B cell (primary cell): ENCODE data around the gene RAB11FIP2. TPM values are rescaled to one million over a fixed set of nuclear protein-coding genes. Genes with fewer than 3 reads are reported as not detected.

ENCODE experiments used
- ATAC-seq: fragments of 200-7000 bp; cut with Tn5 transposase; one replicate; pipeline ENCODE4 v1.10.0; 2021; ENCODE audit warnings: low read depth, mild to moderate bottlenecking, moderate number of reproducible peaks, moderate library complexity
- CTCF ChIA-PET: fragments of 350-600 bp; sonication (Branson Sonifier 250); formaldehyde crosslinking; loops from one replicate; lab custom pipeline; 2021; ENCODE audit warnings: antibody characterized with exemption, inconsistent platforms; lab: Charles Lee
- POLR2A ChIA-PET: fragments of 350-600 bp; sonication (Branson Sonifier 250); formaldehyde crosslinking; loops from one replicate; lab custom pipeline; 2021; ENCODE audit warnings: antibody characterized with exemption; lab: Charles Lee
- DNase-seq: peaks from one replicate; pipeline ENCODE4 v3.0.0; 2013
- H2AFZ ChIP-seq: 2 replicates; pipeline ENCODE4 v1.6.1; 2012; ENCODE audit warnings: mild to moderate bottlenecking, low read depth, low read length; ENCODE audit not compliant: insufficient read depth, poor library complexity, severe bottlenecking
- H3K27ac ChIP-seq, 2 donors: 1 replicate in 1 of 2; 2 replicates in 1 of 2; pipeline ENCODE4 v1.5.1; 2012 to 2013; ENCODE audit warnings: low read length in 2 of 2, mild to moderate bottlenecking in 2 of 2, moderate library complexity in 1 of 2
- H3K27me3 ChIP-seq, 4 experiments: fragments of 200-600 bp in 1 of 4; sonication (generic) in 1 of 4; replicated peaks in 1 of 4; 1 replicate in 2 of 4; 2 replicates in 2 of 4; pipeline versions ENCODE4 v1.6.1 to v1.7.0; 2013 to 2016; ENCODE audit warnings: low read length in 3 of 4, mild to moderate bottlenecking in 2 of 4, mixed read lengths in 1 of 4, moderate library complexity in 1 of 4; ENCODE audit not compliant: insufficient read depth in 4 of 4, control insufficient read depth in 3 of 4; ENCODE audit errors: control extremely low read depth in 1 of 4
- H3K36me3 ChIP-seq, 2 experiments: replicated peaks in 1 of 2; 1 replicate in 1 of 2; 2 replicates in 1 of 2; pipeline versions ENCODE4 v1.6.1 to v1.7.1; 2013; ENCODE audit warnings: low read length in 1 of 2; ENCODE audit not compliant: insufficient read depth in 2 of 2, control insufficient read depth in 1 of 2; ENCODE audit errors: control extremely low read depth in 1 of 2, extremely low read depth in 1 of 2
- H3K4me1 ChIP-seq, 2 donors: fragments of 200-600 bp in 1 of 2; sonication (generic) in 1 of 2; 1 replicate in 1 of 2; 2 replicates in 1 of 2; pipeline versions ENCODE4 v1.5.1 to v1.6.1; 2013 to 2017; ENCODE audit warnings: low read length in 2 of 2; ENCODE audit not compliant: control insufficient read depth in 2 of 2, insufficient read depth in 2 of 2
- H3K4me2 ChIP-seq: replicated peaks from 2 replicates; pipeline ENCODE3; 2012; ENCODE audit warnings: mild to moderate bottlenecking, low read depth, low read length; ENCODE audit not compliant: poor library complexity, severe bottlenecking
- H3K4me3 ChIP-seq, 5 experiments: fragments of 200-600 bp in 1 of 5; sonication (generic) in 1 of 5; 1 replicate in 3 of 5; 2 replicates in 2 of 5; pipeline versions ENCODE4 v1.5.1 to v1.7.0; 2011 to 2016; ENCODE audit warnings: low read length in 4 of 5, mild to moderate bottlenecking in 4 of 5, low read depth in 2 of 5, control low read depth in 1 of 5, moderate library complexity in 1 of 5; ENCODE audit not compliant: insufficient read depth in 1 of 5; ENCODE audit errors: control extremely low read depth in 1 of 5, extremely low read depth in 1 of 5
- H3K79me2 ChIP-seq: fragments of 200-600 bp; sonication (generic); one replicate; pipeline ENCODE4 v1.6.0; 2016; ENCODE audit warnings: low read length; ENCODE audit not compliant: control insufficient read depth, insufficient read depth
- H3K9ac ChIP-seq: fragments of 200-600 bp; sonication (generic); 2 replicates; pipeline ENCODE4 v1.6.1; 2017; ENCODE audit warnings: mild to moderate bottlenecking, low read length, moderate library complexity
- H3K9me3 ChIP-seq, 3 donors: one replicate each; pipeline versions ENCODE4 v1.6.1 to v1.7.1; 2013; ENCODE audit warnings: low read length in 2 of 3; ENCODE audit not compliant: control insufficient read depth in 2 of 3, insufficient read depth in 1 of 3; ENCODE audit errors: control extremely low read depth in 1 of 3
- H4K20me1 ChIP-seq: 2 replicates; pipeline ENCODE4 v1.6.0; 2012; ENCODE audit warnings: mild to moderate bottlenecking, low read length; ENCODE audit not compliant: insufficient read depth, control insufficient read depth, poor library complexity, severe bottlenecking
- H3K27ac Mint-ChIP-seq: one replicate; pipeline ENCODE4 v1.8.0; 2021; ENCODE audit warnings: mixed read lengths
- H3K27me3 Mint-ChIP-seq: one replicate; pipeline ENCODE4 v1.8.0; 2021; ENCODE audit warnings: mixed read lengths
- H3K4me1 Mint-ChIP-seq: one replicate; pipeline ENCODE4 v1.8.0; 2021; ENCODE audit warnings: mixed read lengths
- H3K4me3 Mint-ChIP-seq: one replicate; pipeline ENCODE4 v1.8.0; 2021; ENCODE audit warnings: mixed read lengths
- H3K9me3 Mint-ChIP-seq: one replicate; pipeline ENCODE4 v1.8.0; 2022; ENCODE audit warnings: mixed read lengths; ENCODE audit not compliant: insufficient read depth
- EZH2 ChIP-seq: IDR thresholded peaks from 2 replicates; pipeline ENCODE4 v1.6.1; 2012; ENCODE audit warnings: borderline replicate concordance, low read depth, mild to moderate bottlenecking, moderate library complexity, low read length; ENCODE audit not compliant: insufficient read depth, poor library complexity, severe bottlenecking
- WGBS: methylation state at CpG from one replicate; pipeline ENCODE4 v1.1.5; 2013; ENCODE audit warnings: missing lambda C conversion rate; ENCODE audit not compliant: insufficient coverage; 5-methylcytosine and 5-hydroxymethylcytosine counted together
- intact Hi-C: fragments of 100-400 bp; cut with micrococcal nuclease; formaldehyde crosslinking; loops from one replicate; pipeline ENCODE4 v1.10.0; 2022
- polyA plus RNA-seq: library from polyadenylated mRNA; depleted of rRNA; stranded (reverse); fragments of >200 nt; gene quantifications from 2 replicates; pipeline ENCODE4 v1.2.3, GENCODE V29; 2012
- total RNA-seq, 2 donors: library from RNA; stranded (reverse); fragments of 120-200 nt in 1 of 2; gene quantifications; 1 replicate in 1 of 2; 2 replicates in 1 of 2; pipeline versions ENCODE4 v1.2.3 to v1.2.4, GENCODE V29; 2013 to 2022
- TF ChIP-seq, protein P1 (sequence below): fragments of 200-600 bp; IDR thresholded peaks from one replicate; pipeline ENCODE4 v1.8.0; 2022; ENCODE audit warnings: antibody characterized with exemption, mild to moderate bottlenecking

RAB11FIP2 gene
- total and polyA plus RNA-seq, 2 donors (not counting 1 experiment from before 2014, with no cell fraction given): 5.6 to 33.6 TPM

DNA sequence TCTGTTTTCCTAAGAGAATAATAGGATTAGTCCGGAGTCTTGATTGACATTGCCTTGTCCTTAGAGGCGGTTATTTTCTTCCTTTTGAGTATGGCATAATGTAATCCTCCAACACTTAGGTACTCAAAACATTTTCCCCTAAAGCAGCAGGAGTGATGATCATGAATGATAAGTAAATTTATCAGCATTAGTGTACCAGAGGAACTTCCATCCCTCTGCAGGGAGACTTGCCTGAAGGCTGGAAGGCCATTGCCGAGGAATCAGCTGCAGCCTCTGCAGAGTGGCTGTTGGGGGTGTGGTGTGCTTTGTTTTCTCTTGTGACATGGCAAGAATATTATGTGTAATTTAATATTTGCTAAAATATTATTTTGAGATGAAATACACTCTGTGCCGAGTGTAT lies 56.8 kb downstream of the RAB11FIP2 start:
- no peaks in the 10 kb centered on the region for H3K27me3 ChIP-seq
- H4K20me1 ChIP-seq: no peaks in the 10 kb centered on the region
- intact Hi-C loops: no loop called here
- WGBS: 100% methylated on average over 1 of the region's 4 CpGs
- no peak for ATAC-seq
- DNase-seq: no peak
- H3K4me1 Mint-ChIP-seq: no peaks in the 10 kb centered on the region
- no peak overlapping the region for H3K4me2 ChIP-seq
- H3K9me3 Mint-ChIP-seq: peaks cover 2% of the 10 kb centered on the region
- ChIA-PET POLR2A (no interaction called here), CTCF (no interaction called here)
- H3K4me3 ChIP-seq: no peak overlapping the region
- H3K27ac Mint-ChIP-seq: no peak overlapping the region
- no peaks in the 10 kb centered on the region for H3K79me2 ChIP-seq
- H3K9me3 ChIP-seq: peaks cover 0 to 5% (median 0%) of the 10 kb centered on the region in 3 donors
- H2AFZ ChIP-seq: no peak overlapping the region
- H3K27me3 Mint-ChIP-seq: no peaks in the 10 kb centered on the region
- TF ChIP-seq, protein P1, sequence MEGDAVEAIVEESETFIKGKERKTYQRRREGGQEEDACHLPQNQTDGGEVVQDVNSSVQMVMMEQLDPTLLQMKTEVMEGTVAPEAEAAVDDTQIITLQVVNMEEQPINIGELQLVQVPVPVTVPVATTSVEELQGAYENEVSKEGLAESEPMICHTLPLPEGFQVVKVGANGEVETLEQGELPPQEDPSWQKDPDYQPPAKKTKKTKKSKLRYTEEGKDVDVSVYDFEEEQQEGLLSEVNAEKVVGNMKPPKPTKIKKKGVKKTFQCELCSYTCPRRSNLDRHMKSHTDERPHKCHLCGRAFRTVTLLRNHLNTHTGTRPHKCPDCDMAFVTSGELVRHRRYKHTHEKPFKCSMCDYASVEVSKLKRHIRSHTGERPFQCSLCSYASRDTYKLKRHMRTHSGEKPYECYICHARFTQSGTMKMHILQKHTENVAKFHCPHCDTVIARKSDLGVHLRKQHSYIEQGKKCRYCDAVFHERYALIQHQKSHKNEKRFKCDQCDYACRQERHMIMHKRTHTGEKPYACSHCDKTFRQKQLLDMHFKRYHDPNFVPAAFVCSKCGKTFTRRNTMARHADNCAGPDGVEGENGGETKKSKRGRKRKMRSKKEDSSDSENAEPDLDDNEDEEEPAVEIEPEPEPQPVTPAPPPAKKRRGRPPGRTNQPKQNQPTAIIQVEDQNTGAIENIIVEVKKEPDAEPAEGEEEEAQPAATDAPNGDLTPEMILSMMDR: no peak
- no peak for TF ChIP-seq EZH2
- H3K4me1 ChIP-seq: no peaks in the 10 kb centered on the region
- H3K9ac ChIP-seq: no peak overlapping the region
- no peak overlapping the region for H3K27ac ChIP-seq
- no peaks in the 10 kb centered on the region for H3K36me3 ChIP-seq
- no peak overlapping the region for H3K4me3 Mint-ChIP-seq

DNA sequence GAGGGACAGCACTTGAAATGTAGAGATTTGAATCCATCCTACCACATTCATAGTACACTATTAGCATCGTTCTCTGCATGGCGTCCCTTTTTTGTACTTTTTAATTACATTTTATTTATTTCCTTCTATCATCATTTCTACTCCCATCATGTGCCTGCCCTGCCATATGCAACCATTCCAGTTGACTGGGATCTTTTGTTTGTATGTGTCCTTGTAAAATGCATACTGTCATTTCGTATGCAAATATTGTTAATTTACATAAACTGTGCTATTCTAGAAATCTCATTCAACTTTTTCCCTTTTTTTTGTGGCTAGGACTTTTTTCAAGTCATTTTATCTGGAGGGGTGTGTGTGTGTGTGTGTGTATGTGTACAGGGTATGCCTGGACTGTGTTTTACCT lies 57.9 kb downstream of the RAB11FIP2 start:
- intact Hi-C loops: no loop called here
- Mint-ChIP-seq H3K4me1 (no peaks in the 10 kb centered on the region), H3K27ac (no peak overlapping the region), H3K4me3 (no peak overlapping the region), H3K27me3 (no peaks in the 10 kb centered on the region), H3K9me3 (peaks cover 2% of the 10 kb centered on the region)
- no peak overlapping the region for H3K27ac ChIP-seq
- H3K4me2 ChIP-seq: no peak overlapping the region
- ChIA-PET POLR2A (no interaction called here), CTCF (no interaction called here)
- no peaks in the 10 kb centered on the region for H3K4me1 ChIP-seq
- no peak for DNase-seq
- H3K27me3 ChIP-seq: no peaks in the 10 kb centered on the region
- no peaks in the 10 kb centered on the region for H3K36me3 ChIP-seq
- no peak overlapping the region for H2AFZ ChIP-seq
- no peak overlapping the region for H3K4me3 ChIP-seq
- H3K9me3 ChIP-seq: peaks cover 0 to 5% (median 0%) of the 10 kb centered on the region in 3 donors
- H3K9ac ChIP-seq: no peak overlapping the region
- H4K20me1 ChIP-seq: no peaks in the 10 kb centered on the region
- ATAC-seq: no peak
- no CpG with 5 or more reads among the region's 3 CpGs for WGBS
- H3K79me2 ChIP-seq: no peaks in the 10 kb centered on the region
- TF ChIP-seq, protein P1: no peak
- TF ChIP-seq EZH2: no peak
